ENCODE data around the gene CES3. TPM values are rescaled to one million over a fixed set of nuclear protein-coding genes. Genes with fewer than 3 reads are reported as not detected.
A peak's percentile ranks its signal among the peaks of the same experiment; 100 is the strongest.

Gene CES3
- total RNA-seq, 2 experiments from 2014 or later = 2.1 to 2.9 TPM

GRCh38 chr16:66983033-66983432, 22.0 kb downstream of the CES3 start:
- Mint-ChIP-seq H3K27me3 (no peaks in the 10 kb centered on the region), H3K36me3 (ENCODE audit: low read depth) (peaks cover 8% of the 10 kb centered on the region), H3K4me1 (ENCODE audit: low read depth) (peaks cover 59% of the 10 kb centered on the region), H3K27ac (peak overlapping the region; percentile 99), H3K9me3 (no peaks in the 10 kb centered on the region), H3K4me3 (no peak overlapping the region)
- no peak for DNase-seq
- no peak for ATAC-seq
- ChIA-PET POLR2A (interaction anchor here (0.7 to 1.9 kb wide), 6 partner anchors 16 to 103 kb away, joined by 3 to 7 read pairs (median 4); partner anchors contain the start of gene PDP2), CTCF (interaction anchor here (1.1 to 4.6 kb wide), 13 partner anchors 8 to 202 kb away, joined by 3 to 30 read pairs (median 6); partner anchors contain the start of gene CES3)
- no peak for TF ChIP-seq CTCF (IDR thresholded peaks at IDR 0.05)
- intact Hi-C loops (cut with micrococcal nuclease) = loop anchor here (5.0 kb wide), 1 partner anchor 34 kb away; no protein-coding TSS in a partner anchor

GRCh38 chr16:66984892-66985311, 23.8 kb downstream of the CES3 start:
- Mint-ChIP-seq H3K4me3 (peak overlapping the region; percentile 4), H3K27ac (peak overlapping the region; percentile 99), H3K9me3 (no peaks in the 10 kb centered on the region), H3K27me3 (no peaks in the 10 kb centered on the region), H3K4me1 (ENCODE audit: low read depth) (peaks cover 50% of the 10 kb centered on the region), H3K36me3 (ENCODE audit: low read depth) (peaks cover 8% of the 10 kb centered on the region)
- no peak for TF ChIP-seq CTCF (IDR thresholded peaks at IDR 0.05)
- peak; percentile 84 for ATAC-seq
- ChIA-PET CTCF (interaction anchor here (0.7 to 4.6 kb wide), 8 partner anchors 10 to 170 kb away, joined by 3 to 30 read pairs (median 4); partner anchors contain the start of gene NAE1), POLR2A (interaction anchor here (1.0 to 1.4 kb wide), 4 partner anchors 10 to 175 kb away, joined by 3 to 12 read pairs (median 4); partner anchors contain the start of genes FBXL8 and TRADD)
- peak; percentile 93 for DNase-seq
- intact Hi-C loops (cut with micrococcal nuclease) = loop anchor here (5.0 kb wide), 1 partner anchor 32 kb away; no protein-coding TSS in a partner anchor

- intact Hi-C loops (cut with micrococcal nuclease) = no loop called here
- POLR2A ChIA-PET = no interaction called here
- CTCF ChIA-PET = interaction anchor here (1.3 to 4.6 kb wide), 4 partner anchors 27 to 171 kb away, joined by 3 to 30 read pairs (median 10); partner anchors contain the start of gene NAE1
- ATAC-seq (no peak), DNase-seq (no peak)
- Mint-ChIP-seq H3K9me3 (no peaks in the 10 kb centered on the region), H3K4me3 (no peak overlapping the region), H3K36me3 (ENCODE audit: low read depth) (peaks cover 8% of the 10 kb centered on the region), H3K27me3 (no peaks in the 10 kb centered on the region), H3K27ac (peak overlapping the region; percentile 71), H3K4me1 (ENCODE audit: low read depth) (peaks cover 43% of the 10 kb centered on the region)
- TF ChIP-seq CTCF (IDR thresholded peaks at IDR 0.05) = no peak
Observed at GRCh38 chr16:66986559-66986958, 25.5 kb downstream of the CES3 start.

- no peak for TF ChIP-seq CTCF (IDR thresholded peaks at IDR 0.05)
- ChIA-PET CTCF (interaction anchor here (0.9 to 1.5 kb wide), 4 partner anchors 10 to 167 kb away, joined by 3 to 6 read pairs (median 3); no protein-coding TSS in a partner anchor), POLR2A (no interaction called here)
- DNase-seq = peak; percentile 32
- Mint-ChIP-seq H3K27me3 (no peaks in the 10 kb centered on the region), H3K27ac (peak within 1 kb of the TSS; percentile 73), H3K36me3 (ENCODE audit: low read depth) (peaks cover 5% of the 10 kb centered on the region), H3K9me3 (no peaks in the 10 kb centered on the region), H3K4me1 (ENCODE audit: low read depth) (peaks cover 35% of the 10 kb centered on the region), H3K4me3 (no peak within 1 kb of the TSS)
- intact Hi-C loops (cut with micrococcal nuclease) = no loop called here
- ATAC-seq = no peak
Observed at GRCh38 chr16:66988197-66988788, 27.2 kb downstream of the CES3 start, which contains the start of gene CES4A. TSS of gene CES4A (plus strand) at chr16:66988589. CDS start at chr16:66988773, 184 bp downstream.

Data from activated CD8-positive, alpha-beta T cell treated with anti-CD3 and anti-CD28 coated beads for 36 hours (primary cell).